ENCODE data around the gene SERPING1.

The SERPING1 gene

GRCh38 chr11:57599381-57599780, 1.9 kb downstream of the SERPING1 start:
- Histone ChIP-seq H3K79me2 (ENCODE audit: insufficient read depth, low read length) (no peaks in the 10 kb centered on the region), H3K27me3 (ENCODE audit: low read length) (no peaks in the 10 kb centered on the region), H3K27ac (ENCODE audit: low read depth, low read length) (no peak overlapping the region), H4K20me1 (ENCODE audit: low read depth, low read length) (no peaks in the 10 kb centered on the region), H3K4me3 (ENCODE audit: insufficient read depth, low read length, poor library complexity, severe bottlenecking) (no peak overlapping the region), H3K9ac (ENCODE audit: low read length) (no peak overlapping the region), H3K36me3 (ENCODE audit: low read length) (no peaks in the 10 kb centered on the region), H3K9me2 (replicated peaks; ENCODE audit: insufficient read depth, low read length) (no peaks in the 10 kb centered on the region), H2AFZ (ENCODE audit: low read depth, low read length, severe bottlenecking) (no peak overlapping the region), H3K9me3 (ENCODE audit: insufficient read depth, low read length) (no peaks in the 10 kb centered on the region), H3K4me2 (ENCODE audit: low read depth, low read length, poor library complexity, severe bottlenecking) (no peak overlapping the region), H3F3A (ENCODE audit: insufficient read depth) (no peaks in the 10 kb centered on the region)
- no peak for TF ChIP-seq CTCF (IDR thresholded peaks at IDR 0.05; ENCODE audit: insufficient read depth, low read length, poor library complexity, severe bottlenecking)

- Histone ChIP-seq H3K4me3 (ENCODE audit: insufficient read depth, low read length, poor library complexity, severe bottlenecking) (no peak overlapping the region), H4K20me1 (ENCODE audit: low read depth, low read length) (no peaks in the 10 kb centered on the region), H3K9me3 (ENCODE audit: insufficient read depth, low read length) (no peaks in the 10 kb centered on the region), H3K9ac (ENCODE audit: low read length) (no peak overlapping the region), H3K27me3 (ENCODE audit: low read length) (no peaks in the 10 kb centered on the region), H3K27ac (ENCODE audit: low read depth, low read length) (no peak overlapping the region), H3K4me2 (ENCODE audit: low read depth, low read length, poor library complexity, severe bottlenecking) (no peak overlapping the region), H3K36me3 (ENCODE audit: low read length) (no peaks in the 10 kb centered on the region), H2AFZ (ENCODE audit: low read depth, low read length, severe bottlenecking) (no peak overlapping the region), H3F3A (ENCODE audit: insufficient read depth) (no peaks in the 10 kb centered on the region), H3K79me2 (ENCODE audit: insufficient read depth, low read length) (no peaks in the 10 kb centered on the region), H3K9me2 (replicated peaks; ENCODE audit: insufficient read depth, low read length) (no peaks in the 10 kb centered on the region)
- no peak for TF ChIP-seq CTCF (IDR thresholded peaks at IDR 0.05; ENCODE audit: insufficient read depth, low read length, poor library complexity, severe bottlenecking)
- no peak for TF ChIP-seq EZH2phosphoT487 (conservative IDR thresholded peaks at IDR 0.05; ENCODE audit: low read length)
These were observed 3.8 kb downstream of the SERPING1 start for GRCh38 chr11:57601297-57601696.

GRCh38 chr11:57604296-57605027, 7.0 kb downstream of the SERPING1 start:
- H3K9me2 ChIP-seq (replicated peaks; ENCODE audit: insufficient read depth, low read length) = no peaks in the 10 kb centered on the region
- no peak overlapping the region for H3K4me3 ChIP-seq (ENCODE audit: insufficient read depth, low read length, poor library complexity, severe bottlenecking)

More at GRCh38 chr11:57604296-57605027, 7.0 kb downstream of the SERPING1 start:
- Histone ChIP-seq H3K36me3 (ENCODE audit: low read length) (no peaks in the 10 kb centered on the region), H3K27me3 (ENCODE audit: low read length) (no peaks in the 10 kb centered on the region), H3F3A (ENCODE audit: insufficient read depth) (no peaks in the 10 kb centered on the region), H4K20me1 (ENCODE audit: low read depth, low read length) (no peaks in the 10 kb centered on the region), H2AFZ (ENCODE audit: low read depth, low read length, severe bottlenecking) (no peak overlapping the region), H3K27ac (ENCODE audit: low read depth, low read length) (no peak overlapping the region), H3K9me3 (ENCODE audit: insufficient read depth, low read length) (no peaks in the 10 kb centered on the region), H3K9ac (ENCODE audit: low read length) (no peak overlapping the region), H3K4me2 (ENCODE audit: low read depth, low read length, poor library complexity, severe bottlenecking) (no peak overlapping the region), H3K79me2 (ENCODE audit: insufficient read depth, low read length) (no peaks in the 10 kb centered on the region)
- TF ChIP-seq CTCF (IDR thresholded peaks at IDR 0.05; ENCODE audit: insufficient read depth, low read length, poor library complexity, severe bottlenecking) (no peak), EZH2phosphoT487 (conservative IDR thresholded peaks at IDR 0.05; ENCODE audit: low read length) (no peak)

Data from SU-DHL-6 (cell line).